ENCODE data around the gene TMCC1.
A peak's percentile ranks its signal among the peaks of the same experiment; 100 is the strongest.

The TMCC1 gene

GRCh38 chr3:129619726-129620162 is 273.8 kb downstream of the TMCC1 start:
- peak overlapping the region; percentile 92 for H3K27ac ChIP-seq

GRCh38 chr3:129618901-129619671 is 274.4 kb downstream of the TMCC1 start:
- TF ChIP-seq Cebpa-rat (IDR thresholded peaks at IDR 0.05) = no peak
- Histone ChIP-seq H3K4me3 (peak overlapping the region; percentile 34), H4K20me1 (no peaks in the 10 kb centered on the region), H3K27ac (peak overlapping the region; percentile 92), H3K9ac (peak overlapping the region; percentile 74), H3K4me1 (peaks cover 91% of the 10 kb centered on the region), H3K27me3 (no peaks in the 10 kb centered on the region), H3K4me2 (peak overlapping the region; percentile 91), H3K36me3 (no peaks in the 10 kb centered on the region), H3K9me3 (no peaks in the 10 kb centered on the region)

More at GRCh38 chr3:129619726-129620162, 273.8 kb downstream of the TMCC1 start:
- Histone ChIP-seq H3K36me3 (no peaks in the 10 kb centered on the region), H3K4me1 (peaks cover 91% of the 10 kb centered on the region), H3K4me3 (no peak overlapping the region), H4K20me1 (no peaks in the 10 kb centered on the region), H3K27me3 (no peaks in the 10 kb centered on the region), H3K4me2 (peak overlapping the region; percentile 91), H3K9ac (peak overlapping the region; percentile 74), H3K9me3 (no peaks in the 10 kb centered on the region)
- TF ChIP-seq Cebpa-rat (IDR thresholded peaks at IDR 0.05) = no peak

GRCh38 chr3:129618186-129618820 is 275.2 kb downstream of the TMCC1 start:
- Histone ChIP-seq H3K4me2 (peak overlapping the region; percentile 91), H3K27ac (peak overlapping the region; percentile 92)
- TF ChIP-seq Cebpa-rat (IDR thresholded peaks at IDR 0.05) = no peak

GRCh38 chr3:129617381-129618185 is 275.9 kb downstream of the TMCC1 start:
- H3K4me3 ChIP-seq = no peak overlapping the region
- no peaks in the 10 kb centered on the region for H3K9me3 ChIP-seq
- H3K27me3 ChIP-seq = no peaks in the 10 kb centered on the region
- peak overlapping the region; percentile 74; the same call in 1 of the 2 replicates for H3K9ac ChIP-seq
- peak overlapping the region; percentile 92 for H3K27ac ChIP-seq
- no peaks in the 10 kb centered on the region for H3K36me3 ChIP-seq
- peak overlapping the region; percentile 91 for H3K4me2 ChIP-seq
- H4K20me1 ChIP-seq = no peaks in the 10 kb centered on the region
- H3K4me1 ChIP-seq = peaks cover 93% of the 10 kb centered on the region
- no peak for TF ChIP-seq Cebpa-rat (IDR thresholded peaks at IDR 0.05)

More at GRCh38 chr3:129618186-129618820, 275.2 kb downstream of the TMCC1 start:
- Histone ChIP-seq H3K36me3 (no peaks in the 10 kb centered on the region), H3K9ac (peak overlapping the region; percentile 74), H3K4me1 (peaks cover 91% of the 10 kb centered on the region), H4K20me1 (no peaks in the 10 kb centered on the region), H3K27me3 (no peaks in the 10 kb centered on the region), H3K4me3 (peak overlapping the region; percentile 34), H3K9me3 (no peaks in the 10 kb centered on the region)

GRCh38 chr3:129616713-129617112 is 276.8 kb downstream of the TMCC1 start:
- Histone ChIP-seq H3K36me3 (no peaks in the 10 kb centered on the region), H3K27me3 (no peaks in the 10 kb centered on the region), H3K4me3 (no peak overlapping the region), H3K9me3 (no peaks in the 10 kb centered on the region), H3K4me1 (peaks cover 95% of the 10 kb centered on the region), H3K27ac (peak overlapping the region; percentile 92), H3K9ac (peak overlapping the region; percentile 30; the same call in 1 of the 2 replicates), H3K4me2 (peak overlapping the region; percentile 91), H4K20me1 (no peaks in the 10 kb centered on the region)
- TF ChIP-seq Cebpa-rat (IDR thresholded peaks at IDR 0.05) = no peak

- Histone ChIP-seq H4K20me1 (no peaks in the 10 kb centered on the region), H3K4me1 (peaks cover 95% of the 10 kb centered on the region), H3K27ac (peak overlapping the region; percentile 92), H3K27me3 (no peaks in the 10 kb centered on the region), H3K9me3 (no peaks in the 10 kb centered on the region), H3K36me3 (no peaks in the 10 kb centered on the region), H3K9ac (peak overlapping the region; percentile 38; the same call in 1 of the 2 replicates), H3K4me3 (no peak overlapping the region), H3K4me2 (peak overlapping the region; percentile 91)
- no peak for TF ChIP-seq Cebpa-rat (IDR thresholded peaks at IDR 0.05)
Measured at GRCh38 chr3:129616291-129616690, 277.2 kb downstream of the TMCC1 start.

- no peak for TF ChIP-seq Cebpa-rat (IDR thresholded peaks at IDR 0.05)
- Histone ChIP-seq H3K9me3 (no peaks in the 10 kb centered on the region), H4K20me1 (no peaks in the 10 kb centered on the region), H3K4me2 (peak overlapping the region; percentile 91), H3K27ac (peak overlapping the region; percentile 92), H3K27me3 (no peaks in the 10 kb centered on the region), H3K4me3 (no peak overlapping the region), H3K9ac (peak overlapping the region; percentile 38; the same call in 1 of the 2 replicates), H3K36me3 (no peaks in the 10 kb centered on the region), H3K4me1 (peaks cover 95% of the 10 kb centered on the region)
Measured at GRCh38 chr3:129615751-129616281, 277.7 kb downstream of the TMCC1 start.

GRCh38 chr3:129614927-129615363 is 278.6 kb downstream of the TMCC1 start:
- H3K27me3 ChIP-seq = no peaks in the 10 kb centered on the region
- H3K4me2 ChIP-seq = peak overlapping the region; percentile 59
- TF ChIP-seq Cebpa-rat (IDR thresholded peaks at IDR 0.05) = no peak
- H3K4me1 ChIP-seq = peaks cover 93% of the 10 kb centered on the region
- no peaks in the 10 kb centered on the region for H4K20me1 ChIP-seq
- no peaks in the 10 kb centered on the region for H3K36me3 ChIP-seq
- peak overlapping the region; percentile 41; the same call in 1 of the 2 replicates for H3K27ac ChIP-seq
- H3K9me3 ChIP-seq = no peaks in the 10 kb centered on the region
- H3K4me3 ChIP-seq = no peak overlapping the region
- H3K9ac ChIP-seq = no peak overlapping the region

- H3K4me1 ChIP-seq = peaks cover 93% of the 10 kb centered on the region
- no peaks in the 10 kb centered on the region for H4K20me1 ChIP-seq
- no peaks in the 10 kb centered on the region for H3K27me3 ChIP-seq
- peak overlapping the region; percentile 41; the same call in 1 of the 2 replicates for H3K27ac ChIP-seq
- H3K36me3 ChIP-seq = no peaks in the 10 kb centered on the region
- H3K4me2 ChIP-seq = peak overlapping the region; percentile 59
- H3K9ac ChIP-seq = no peak overlapping the region
- H3K4me3 ChIP-seq = no peak overlapping the region
- TF ChIP-seq Cebpa-rat (IDR thresholded peaks at IDR 0.05) = no peak
- H3K9me3 ChIP-seq = no peaks in the 10 kb centered on the region
Measured at GRCh38 chr3:129614435-129614834, 279.1 kb downstream of the TMCC1 start.

All from BLaER1 (cell line).